ENCODE measurements around the gene SORCS2.

Gene SORCS2

GRCh38 chr4:7712021-7712671, 519.8 kb downstream of the SORCS2 start:
- DNase-seq = no peak
- Mint-ChIP-seq H3K4me1 (ENCODE audit: low read depth) (no peaks in the 10 kb centered on the region), H3K4me3 (no peak overlapping the region), H3K9me3 (no peaks in the 10 kb centered on the region), H3K27ac (no peak overlapping the region), H3K27me3 (no peaks in the 10 kb centered on the region), H3K36me3 (ENCODE audit: low read depth) (no peaks in the 10 kb centered on the region)

- H3K27ac Mint-ChIP-seq = no peak overlapping the region
- H3K4me3 Mint-ChIP-seq = no peak overlapping the region
- H3K36me3 Mint-ChIP-seq (ENCODE audit: low read depth) = no peaks in the 10 kb centered on the region
- no peak for DNase-seq
- peaks cover 2% of the 10 kb centered on the region for H3K27me3 Mint-ChIP-seq
- no peaks in the 10 kb centered on the region for H3K9me3 Mint-ChIP-seq
- H3K4me1 Mint-ChIP-seq (ENCODE audit: low read depth) = no peaks in the 10 kb centered on the region
Measured at GRCh38 chr4:7713757-7714156, 521.4 kb downstream of the SORCS2 start.

GRCh38 chr4:7714176-7714575, 521.8 kb downstream of the SORCS2 start:
- Mint-ChIP-seq H3K9me3 (no peaks in the 10 kb centered on the region), H3K36me3 (ENCODE audit: low read depth) (no peaks in the 10 kb centered on the region), H3K27ac (no peak overlapping the region), H3K4me1 (ENCODE audit: low read depth) (no peaks in the 10 kb centered on the region), H3K4me3 (no peak overlapping the region), H3K27me3 (peaks cover 2% of the 10 kb centered on the region)
- no peak for DNase-seq

GRCh38 chr4:7714738-7715137, 522.4 kb downstream of the SORCS2 start:
- DNase-seq = no peak
- H3K27ac Mint-ChIP-seq = no peak overlapping the region
- no peak overlapping the region for H3K4me3 Mint-ChIP-seq
- no peaks in the 10 kb centered on the region for H3K36me3 Mint-ChIP-seq (ENCODE audit: low read depth)
- peaks cover 4% of the 10 kb centered on the region for H3K27me3 Mint-ChIP-seq
- no peaks in the 10 kb centered on the region for H3K4me1 Mint-ChIP-seq (ENCODE audit: low read depth)
- no peaks in the 10 kb centered on the region for H3K9me3 Mint-ChIP-seq

GRCh38 chr4:7715271-7716009, 523.1 kb downstream of the SORCS2 start:
- Mint-ChIP-seq H3K9me3 (no peaks in the 10 kb centered on the region), H3K4me1 (ENCODE audit: low read depth) (no peaks in the 10 kb centered on the region), H3K4me3 (no peak overlapping the region), H3K27me3 (peaks cover 9% of the 10 kb centered on the region), H3K27ac (no peak overlapping the region), H3K36me3 (ENCODE audit: low read depth) (no peaks in the 10 kb centered on the region)
- DNase-seq = no peak

GRCh38 chr4:7716010-7716721, 523.8 kb downstream of the SORCS2 start:
- Mint-ChIP-seq H3K9me3 (no peaks in the 10 kb centered on the region), H3K4me3 (no peak overlapping the region), H3K4me1 (ENCODE audit: low read depth) (no peaks in the 10 kb centered on the region)

GRCh38 chr4:7717161-7717560, 524.8 kb downstream of the SORCS2 start:
- H3K27ac Mint-ChIP-seq = no peak overlapping the region
- DNase-seq = no peak
- H3K9me3 Mint-ChIP-seq = no peaks in the 10 kb centered on the region
- H3K36me3 Mint-ChIP-seq (ENCODE audit: low read depth) = no peaks in the 10 kb centered on the region
- no peaks in the 10 kb centered on the region for H3K4me1 Mint-ChIP-seq (ENCODE audit: low read depth)
- no peak overlapping the region for H3K4me3 Mint-ChIP-seq
- peaks cover 12% of the 10 kb centered on the region for H3K27me3 Mint-ChIP-seq

More at GRCh38 chr4:7716010-7716721, 523.8 kb downstream of the SORCS2 start:
- Mint-ChIP-seq H3K27ac (no peak overlapping the region), H3K27me3 (peaks cover 12% of the 10 kb centered on the region), H3K36me3 (ENCODE audit: low read depth) (no peaks in the 10 kb centered on the region)
- no peak for DNase-seq

- Mint-ChIP-seq H3K27ac (no peak overlapping the region), H3K27me3 (peaks cover 14% of the 10 kb centered on the region), H3K9me3 (no peaks in the 10 kb centered on the region), H3K4me1 (ENCODE audit: low read depth) (no peaks in the 10 kb centered on the region), H3K4me3 (no peak overlapping the region), H3K36me3 (ENCODE audit: low read depth) (no peaks in the 10 kb centered on the region)
- DNase-seq = no peak
Measured at GRCh38 chr4:7717946-7718490, 525.7 kb downstream of the SORCS2 start.

- Mint-ChIP-seq H3K36me3 (ENCODE audit: low read depth) (no peaks in the 10 kb centered on the region), H3K4me3 (no peak overlapping the region), H3K9me3 (peaks cover 1% of the 10 kb centered on the region), H3K4me1 (ENCODE audit: low read depth) (no peaks in the 10 kb centered on the region), H3K27ac (no peak overlapping the region), H3K27me3 (peaks cover 14% of the 10 kb centered on the region)
- DNase-seq = peak; percentile 80
Measured at GRCh38 chr4:7719354-7720174, 527.2 kb downstream of the SORCS2 start.

GRCh38 chr4:7721984-7722551, 529.7 kb downstream of the SORCS2 start:
- peaks cover 2% of the 10 kb centered on the region for H3K9me3 Mint-ChIP-seq
- DNase-seq = no peak
- H3K27ac Mint-ChIP-seq = no peak overlapping the region
- H3K27me3 Mint-ChIP-seq = peaks cover 14% of the 10 kb centered on the region
- no peak overlapping the region for H3K4me3 Mint-ChIP-seq
- no peaks in the 10 kb centered on the region for H3K36me3 Mint-ChIP-seq (ENCODE audit: low read depth)
- no peaks in the 10 kb centered on the region for H3K4me1 Mint-ChIP-seq (ENCODE audit: low read depth)

- Mint-ChIP-seq H3K27me3 (peaks cover 14% of the 10 kb centered on the region), H3K9me3 (peaks cover 2% of the 10 kb centered on the region), H3K27ac (no peak overlapping the region), H3K4me1 (ENCODE audit: low read depth) (no peaks in the 10 kb centered on the region), H3K36me3 (ENCODE audit: low read depth) (no peaks in the 10 kb centered on the region), H3K4me3 (no peak overlapping the region)
- no peak for DNase-seq
Measured at GRCh38 chr4:7722766-7723387, 530.5 kb downstream of the SORCS2 start.

GRCh38 chr4:7723625-7724024, 531.3 kb downstream of the SORCS2 start:
- Mint-ChIP-seq H3K4me1 (ENCODE audit: low read depth) (no peaks in the 10 kb centered on the region), H3K27me3 (peaks cover 12% of the 10 kb centered on the region), H3K4me3 (no peak overlapping the region), H3K36me3 (ENCODE audit: low read depth) (no peaks in the 10 kb centered on the region), H3K27ac (no peak overlapping the region), H3K9me3 (peaks cover 2% of the 10 kb centered on the region)
- no peak for DNase-seq

- Mint-ChIP-seq H3K36me3 (ENCODE audit: low read depth) (no peaks in the 10 kb centered on the region), H3K4me3 (no peak overlapping the region), H3K9me3 (peaks cover 2% of the 10 kb centered on the region), H3K4me1 (ENCODE audit: low read depth) (no peaks in the 10 kb centered on the region), H3K27me3 (peaks cover 2% of the 10 kb centered on the region), H3K27ac (no peak overlapping the region)
- DNase-seq = no peak
Measured at GRCh38 chr4:7725951-7726350, 533.6 kb downstream of the SORCS2 start.
